Measurements from ENCODE around the gene TCF4.

TCF4 gene

DNA sequence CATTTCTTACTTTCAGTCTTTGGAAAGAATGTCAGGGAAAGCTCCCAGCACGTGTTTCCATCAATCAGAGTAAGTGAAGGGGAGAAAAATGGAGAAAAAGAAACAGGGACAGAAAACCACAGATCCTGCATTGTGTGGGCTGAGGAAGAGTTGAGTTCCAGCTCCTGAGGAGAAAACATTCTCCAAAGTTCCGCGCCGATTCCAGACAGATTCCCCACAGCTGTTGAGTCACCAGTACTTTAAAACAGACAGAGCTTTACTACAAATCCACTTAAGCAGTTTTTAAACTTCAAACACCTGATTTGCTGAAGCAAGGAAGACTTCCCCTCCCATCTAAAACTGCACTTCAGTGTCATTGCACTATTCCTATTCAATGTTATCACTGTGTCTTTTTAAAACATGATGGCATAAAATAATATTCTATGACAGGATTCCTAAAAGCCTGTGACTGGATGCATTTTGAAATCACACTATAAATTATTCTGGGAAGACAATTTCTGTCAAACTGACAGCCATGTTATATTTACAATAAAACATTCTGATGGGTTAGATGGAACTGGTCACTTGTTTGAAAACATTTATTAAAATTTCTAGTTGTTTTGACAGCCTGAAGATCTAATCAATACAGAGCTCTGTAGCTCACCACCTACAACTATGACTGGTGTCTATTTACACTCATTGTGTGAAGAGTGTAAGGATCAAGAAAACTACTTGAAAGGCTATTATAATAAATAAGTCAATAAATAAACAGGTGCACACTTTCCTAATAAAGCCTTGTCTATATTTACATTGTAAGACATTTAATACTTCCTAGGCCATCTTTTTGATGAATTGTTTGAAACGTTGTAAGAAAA lies 40.9 kb downstream of the TCF4 start:
- DNase-seq (ENCODE audit: low read depth): peak; percentile 89

DNA sequence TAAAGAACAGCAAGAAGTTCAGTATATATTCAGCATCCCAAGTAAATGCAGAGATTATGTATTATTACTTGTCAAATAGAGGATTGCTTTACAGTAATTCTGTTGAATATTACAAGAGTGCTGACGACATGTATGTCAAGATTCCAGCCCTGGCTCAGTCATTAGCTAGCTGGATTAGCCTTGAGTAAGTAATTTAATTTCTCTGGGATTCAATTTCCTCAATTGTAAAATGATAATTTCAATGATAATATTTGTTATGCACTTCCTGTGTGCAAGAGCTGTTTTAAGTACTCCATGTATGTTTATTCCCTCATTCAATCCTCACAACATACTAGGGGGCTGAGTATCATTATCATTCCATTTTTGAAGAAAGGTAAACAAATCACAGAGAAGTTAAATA lies 44.0 kb downstream of the TCF4 start:
- no peak for DNase-seq (ENCODE audit: low read depth)

DNA sequence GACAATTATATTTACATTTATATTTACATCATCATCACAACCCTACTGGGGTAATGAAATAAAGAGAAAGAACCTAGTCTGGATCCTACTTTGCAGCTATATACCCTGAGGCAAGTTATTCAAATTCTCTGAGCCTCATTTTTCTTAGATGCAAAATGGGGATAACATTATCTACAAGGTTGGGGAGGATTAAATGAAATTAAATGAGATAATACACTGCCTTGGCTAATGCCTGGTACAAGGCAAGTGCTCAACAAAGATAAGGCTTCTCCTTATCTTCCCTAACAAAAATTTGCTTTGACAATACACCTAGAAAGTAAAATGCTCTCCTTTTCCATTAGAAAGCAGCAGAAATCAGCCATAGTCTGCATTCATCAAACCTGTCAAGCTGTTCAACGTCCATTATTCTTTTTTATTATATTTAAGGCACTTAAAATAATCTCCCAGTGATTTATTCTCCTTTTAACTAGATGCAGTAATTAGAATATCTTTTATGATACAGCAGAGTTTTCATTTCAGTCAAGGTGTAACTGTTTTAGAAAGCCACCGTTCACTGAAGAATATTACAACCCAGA lies 44.8 kb downstream of the TCF4 start:
- no peak for DNase-seq (ENCODE audit: low read depth)

DNA sequence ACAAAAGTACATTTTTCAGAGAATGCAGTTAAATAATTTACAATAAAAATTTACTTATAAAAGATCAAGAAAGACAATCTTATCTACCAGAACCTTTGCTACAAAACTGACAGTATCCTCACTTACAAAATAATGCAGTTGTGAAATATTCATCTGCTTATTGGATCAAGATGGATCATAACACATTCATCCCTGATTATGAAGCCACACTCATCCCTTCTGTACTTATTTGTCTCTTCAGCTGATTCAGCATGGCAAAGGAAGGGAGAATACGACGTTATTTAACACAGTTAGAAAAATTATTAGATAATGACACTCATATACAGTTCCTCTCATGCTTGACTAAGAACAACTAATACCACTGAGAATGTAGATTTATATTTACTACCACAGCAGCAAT lies 46.4 kb downstream of the TCF4 start:
- peak; percentile 45 for DNase-seq (ENCODE audit: low read depth)

DNA sequence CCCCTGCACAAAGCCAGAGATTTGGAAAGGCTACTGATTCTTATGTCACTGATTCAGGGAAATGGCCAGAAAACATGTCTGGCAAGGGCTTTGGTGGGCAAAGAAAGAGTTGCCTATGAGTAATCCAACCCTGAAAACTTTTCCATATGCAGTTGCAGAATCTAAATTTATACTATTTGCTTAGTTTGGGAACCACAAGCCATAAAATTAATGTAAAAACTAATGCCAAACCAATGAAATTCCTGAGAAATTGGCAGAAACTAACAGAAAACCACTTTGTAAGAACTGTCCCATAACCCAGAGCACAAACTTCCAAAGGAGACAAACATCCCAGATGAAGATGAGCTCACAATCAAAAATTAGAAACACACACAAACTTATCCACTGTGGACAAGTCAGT lies 48.8 kb downstream of the TCF4 start:
- DNase-seq (ENCODE audit: low read depth): no peak

DNA sequence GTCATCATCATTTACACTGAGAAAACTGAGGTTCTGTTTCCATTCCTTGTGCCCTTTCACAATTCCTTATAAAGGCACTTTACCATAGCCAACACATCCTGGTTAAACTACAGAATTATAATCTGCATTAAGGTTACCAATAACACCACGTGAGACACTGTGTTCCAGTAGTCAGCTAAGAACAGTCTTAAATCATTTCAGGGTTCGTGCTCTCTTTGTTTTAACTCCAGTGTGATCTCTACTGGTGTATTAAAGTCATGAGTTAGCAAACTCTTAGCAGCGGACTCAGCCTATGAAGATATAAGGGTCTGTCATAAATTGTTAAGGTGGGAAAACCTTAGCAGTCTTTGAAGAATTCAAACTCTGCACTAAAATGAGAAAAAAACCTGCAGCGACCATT lies 53.0 kb downstream of the TCF4 start:
- peak; percentile 37 for DNase-seq (ENCODE audit: low read depth)

DNA sequence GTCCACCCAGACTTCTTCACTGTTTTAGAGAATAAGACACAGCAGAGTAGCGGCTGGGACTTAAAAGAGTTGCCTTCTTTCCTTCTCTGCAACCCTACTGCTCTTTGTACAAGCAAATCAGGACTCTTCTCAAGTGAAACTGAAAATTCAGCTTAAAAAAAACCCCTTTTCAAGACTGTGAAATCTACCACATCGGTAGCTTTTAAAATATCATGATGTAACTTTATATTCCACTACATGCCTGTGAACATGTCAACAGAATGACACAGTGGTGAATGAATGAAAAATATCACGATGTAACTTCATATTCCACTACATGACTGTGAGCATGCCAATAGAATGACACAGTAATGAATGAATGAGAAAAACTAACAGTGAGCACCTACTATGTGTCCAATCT lies 53.4 kb downstream of the TCF4 start:
- DNase-seq (ENCODE audit: low read depth): peak; percentile 13

DNA sequence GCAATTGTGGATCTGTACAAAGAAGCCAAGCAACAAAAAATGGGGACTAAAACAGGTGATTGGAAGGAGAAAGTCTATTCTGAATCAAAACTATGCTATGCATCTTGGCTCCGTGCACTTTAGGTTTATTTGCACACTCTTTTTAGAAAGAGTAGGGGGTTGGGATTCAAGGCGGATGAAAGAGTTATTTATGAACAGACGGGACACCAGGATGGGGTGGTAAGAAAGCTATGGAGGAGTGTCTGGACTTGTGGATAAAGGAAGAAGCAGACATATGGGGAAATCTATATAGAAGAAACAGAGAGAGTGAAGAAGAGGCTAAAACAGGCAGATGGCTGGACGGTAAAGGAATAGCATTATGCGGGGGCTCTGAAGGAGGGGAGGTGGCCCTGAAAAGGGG lies 57.8 kb downstream of the TCF4 start:
- DNase-seq (ENCODE audit: low read depth): no peak

DNA sequence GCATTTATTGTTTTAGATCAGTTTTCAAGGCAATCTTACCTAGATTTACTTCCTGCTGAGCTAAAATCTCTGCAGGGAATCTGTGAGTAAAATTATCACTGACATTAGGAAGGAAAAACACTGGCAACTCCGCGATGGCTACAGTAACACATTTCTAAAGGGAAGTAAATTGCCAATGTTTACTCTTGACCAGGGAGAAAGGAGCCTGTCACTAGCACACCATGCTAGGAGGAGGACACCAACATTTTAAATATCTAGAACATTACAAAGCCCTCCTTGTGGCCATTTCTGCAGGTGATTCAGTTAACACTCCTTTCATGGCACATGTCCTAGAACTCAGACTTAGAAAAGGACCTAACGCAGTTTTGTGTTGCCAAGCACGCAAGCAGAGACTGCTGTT lies 58.4 kb downstream of the TCF4 start:
- no peak for DNase-seq (ENCODE audit: low read depth)

DNA sequence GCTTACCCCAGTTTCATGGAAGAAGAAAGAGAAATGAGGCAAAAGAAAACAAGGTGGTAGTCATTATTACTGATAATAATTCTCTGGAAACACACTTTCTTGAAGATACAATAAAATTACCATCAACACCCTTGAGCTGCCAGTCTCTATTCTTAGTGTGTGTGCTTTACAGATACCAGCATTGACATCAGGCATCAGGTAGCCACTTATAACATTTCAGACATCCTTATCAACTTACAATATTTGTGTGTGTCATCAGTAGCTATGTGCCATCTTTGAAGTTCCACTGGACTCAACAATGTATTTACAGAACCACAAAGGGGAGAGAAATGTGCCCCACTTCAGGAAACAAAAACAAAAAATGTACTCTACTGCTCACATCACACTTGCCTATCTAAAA lies 62.1 kb downstream of the TCF4 start:
- no peak for DNase-seq (ENCODE audit: low read depth)

DNA sequence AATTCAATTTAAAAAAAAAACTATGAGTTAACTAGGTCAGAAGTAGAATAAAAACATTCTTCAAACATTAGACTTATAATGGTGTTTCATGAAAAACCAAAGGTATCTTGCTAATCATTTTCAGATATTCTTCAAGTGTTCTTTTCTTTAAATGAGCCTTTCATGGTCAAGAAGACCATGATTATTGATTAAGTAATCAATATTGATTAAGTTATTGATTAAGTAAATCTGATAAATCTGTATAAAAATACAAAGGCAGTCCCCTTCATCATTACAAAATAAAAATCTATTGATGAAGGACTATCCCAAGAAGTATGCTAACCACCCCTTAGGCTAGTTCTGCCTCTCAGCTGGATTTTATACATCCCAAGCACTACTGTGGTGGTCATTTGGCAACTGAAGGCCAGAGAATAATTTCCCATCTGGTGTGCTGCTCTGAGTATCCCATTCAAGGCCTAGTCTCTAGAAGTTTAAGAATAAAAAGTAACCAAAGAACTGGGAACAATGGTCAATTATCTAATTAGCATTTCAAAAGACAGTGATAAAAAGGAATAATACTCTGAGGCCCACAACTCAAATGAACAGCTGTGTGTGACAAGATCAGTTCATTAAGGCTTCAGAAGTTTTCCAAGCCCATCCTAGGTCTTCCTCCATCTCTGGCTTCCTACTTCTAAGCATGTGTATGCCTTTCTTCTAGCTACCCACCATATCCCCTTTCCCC lies 63.5 kb downstream of the TCF4 start:
- DNase-seq (ENCODE audit: low read depth): no peak

DNA sequence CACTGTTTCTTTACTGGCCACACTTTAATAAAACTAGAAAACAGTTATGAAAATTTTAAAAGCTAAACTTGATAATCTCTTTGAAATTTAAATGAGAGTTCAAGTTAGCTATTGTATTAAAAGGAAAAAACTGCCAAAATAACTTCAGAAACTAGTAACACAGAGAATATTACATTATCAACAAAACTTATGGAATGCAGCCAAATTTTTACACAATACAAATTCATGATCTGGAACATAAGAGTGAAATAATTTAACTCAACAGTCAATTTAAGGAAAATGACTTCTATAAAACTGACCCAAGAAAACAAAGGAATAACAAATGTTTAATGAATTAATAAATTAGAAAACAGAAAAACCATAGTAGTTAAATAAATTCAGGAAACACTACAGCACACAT lies 65.0 kb downstream of the TCF4 start:
- no peak for DNase-seq (ENCODE audit: low read depth)

DNA sequence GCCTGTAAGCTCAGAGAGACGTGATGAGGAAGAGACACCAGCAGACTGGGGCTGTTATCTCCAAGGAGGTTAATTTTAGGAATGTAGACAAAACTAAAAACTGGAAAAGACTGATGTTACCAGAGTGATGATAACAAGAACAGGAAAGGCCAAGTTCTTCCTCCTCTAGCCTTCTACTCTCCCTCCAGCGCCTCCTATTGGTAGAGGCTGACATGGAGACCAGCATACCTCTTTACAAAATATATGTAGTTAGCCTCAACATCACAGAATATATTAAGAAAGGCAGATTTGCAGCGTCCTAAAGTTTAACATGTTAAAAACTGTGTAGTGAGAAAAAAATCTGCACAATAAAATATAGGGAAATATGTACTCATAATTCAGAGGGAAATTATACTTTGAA lies 66.0 kb downstream of the TCF4 start:
- DNase-seq (ENCODE audit: low read depth): peak; percentile 40

DNA sequence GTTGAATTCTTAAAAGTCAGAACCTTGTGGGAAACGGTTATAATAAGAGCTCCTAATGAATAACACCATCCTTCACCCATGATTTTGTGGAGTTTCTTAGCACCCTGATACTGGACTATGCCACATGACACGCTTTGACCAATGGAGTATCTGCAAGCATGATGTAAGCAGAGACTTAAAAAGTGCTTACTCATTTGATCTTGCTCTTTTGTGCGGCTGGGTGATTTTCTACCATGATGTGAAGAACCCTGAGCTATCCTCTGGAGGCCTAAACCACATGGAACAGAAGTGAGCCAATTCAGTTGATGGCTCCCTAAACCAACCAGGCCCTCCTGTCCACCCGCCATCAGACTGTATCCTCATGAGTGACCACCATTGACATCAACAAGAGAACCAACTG lies 70.9 kb downstream of the TCF4 start:
- no peak for DNase-seq (ENCODE audit: low read depth)

DNA sequence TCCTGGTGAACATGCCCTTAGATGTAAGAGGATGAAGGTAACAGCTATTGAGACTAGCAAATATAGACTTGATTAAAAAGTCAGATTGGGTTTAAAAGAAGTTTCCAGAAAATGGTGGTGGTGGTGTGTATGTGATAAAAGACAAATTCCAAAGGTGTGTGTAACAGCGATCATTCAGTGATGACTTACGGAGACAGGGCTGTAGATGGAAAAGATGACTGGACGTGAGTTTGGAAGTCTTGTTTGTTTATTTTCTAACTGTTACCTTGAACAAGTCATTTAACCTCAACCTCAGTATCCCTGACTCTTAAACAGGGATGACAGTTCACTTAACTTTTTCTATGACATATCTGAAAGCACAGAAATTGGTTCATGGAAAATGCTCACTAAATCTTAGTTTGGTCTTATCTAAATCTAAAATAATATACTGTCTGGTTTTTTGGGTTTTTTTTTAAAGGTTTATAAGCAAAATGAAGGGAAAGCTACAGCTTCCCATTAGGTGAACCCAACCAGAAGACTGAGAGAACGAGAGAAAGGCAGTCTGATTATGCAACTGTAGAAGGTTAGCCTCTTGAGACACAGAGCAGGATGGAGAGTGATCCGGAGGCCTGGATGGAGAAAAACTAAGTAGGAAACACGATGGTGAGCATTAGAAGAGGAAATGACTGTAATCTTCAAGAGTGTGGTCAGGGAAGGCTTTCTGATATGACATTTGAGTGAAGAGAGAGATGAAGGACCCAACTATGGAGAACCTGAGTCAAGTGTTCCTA lies 71.9 kb downstream of the TCF4 start:
- DNase-seq (ENCODE audit: low read depth): peak; percentile 73

DNA sequence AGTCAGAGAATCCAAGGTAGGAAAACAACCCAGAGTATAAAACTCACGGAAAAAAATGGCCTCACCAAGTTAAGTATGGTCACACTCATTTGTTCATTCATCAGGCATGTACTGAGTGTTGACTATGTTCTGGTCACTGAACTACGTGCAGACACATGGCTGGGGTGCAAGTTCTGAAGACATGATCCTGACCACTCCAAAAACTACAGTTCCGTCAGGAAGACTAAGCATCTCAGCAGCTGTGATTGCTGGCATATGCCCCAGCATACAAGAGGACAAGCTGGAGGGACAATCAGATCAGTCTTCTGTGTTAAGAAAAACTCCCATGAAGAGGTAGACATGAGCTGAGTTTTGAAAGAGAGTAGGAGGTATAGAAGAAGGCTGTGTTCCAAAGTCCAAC lies 72.8 kb downstream of the TCF4 start:
- no peak for DNase-seq (ENCODE audit: low read depth)

DNA sequence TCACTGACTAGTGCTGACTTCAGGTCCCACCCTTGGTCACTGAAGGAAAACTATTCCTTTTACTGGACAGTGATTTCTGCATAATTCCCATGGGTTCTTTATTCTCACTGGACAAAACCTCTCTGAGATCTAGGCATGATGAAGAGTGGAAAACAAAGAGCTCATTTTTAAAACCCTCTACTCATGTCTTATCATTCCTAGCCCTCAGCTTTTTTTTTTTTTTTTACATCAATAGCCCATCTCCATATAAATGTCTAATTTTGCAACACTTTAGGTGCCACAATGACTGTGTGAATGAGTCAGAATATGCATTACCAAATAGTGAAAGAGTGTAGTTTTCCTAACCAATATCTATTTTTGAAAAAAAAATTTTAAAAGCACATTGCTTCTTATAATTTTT lies 74.8 kb downstream of the TCF4 start:
- DNase-seq (ENCODE audit: low read depth): peak; percentile 42

DNA sequence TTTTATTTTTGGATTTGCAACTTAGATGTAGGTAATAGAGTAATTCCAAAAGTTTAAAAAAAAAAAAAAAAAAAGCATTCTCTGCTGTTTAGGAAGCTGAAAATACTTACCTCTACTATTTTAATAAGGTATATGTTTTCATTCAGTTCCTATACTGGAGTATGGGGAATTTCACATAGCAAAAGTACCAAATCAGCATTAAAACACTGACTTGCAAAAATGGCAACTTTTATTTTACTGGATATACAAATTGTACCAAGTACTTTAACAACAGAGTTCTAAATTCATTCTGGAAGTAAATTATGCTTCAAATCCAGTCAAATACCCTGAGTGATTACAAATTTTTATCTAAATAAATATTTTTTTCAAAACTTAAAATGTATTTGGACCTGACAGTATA lies 76.7 kb downstream of the TCF4 start:
- DNase-seq (ENCODE audit: low read depth): no peak

DNA sequence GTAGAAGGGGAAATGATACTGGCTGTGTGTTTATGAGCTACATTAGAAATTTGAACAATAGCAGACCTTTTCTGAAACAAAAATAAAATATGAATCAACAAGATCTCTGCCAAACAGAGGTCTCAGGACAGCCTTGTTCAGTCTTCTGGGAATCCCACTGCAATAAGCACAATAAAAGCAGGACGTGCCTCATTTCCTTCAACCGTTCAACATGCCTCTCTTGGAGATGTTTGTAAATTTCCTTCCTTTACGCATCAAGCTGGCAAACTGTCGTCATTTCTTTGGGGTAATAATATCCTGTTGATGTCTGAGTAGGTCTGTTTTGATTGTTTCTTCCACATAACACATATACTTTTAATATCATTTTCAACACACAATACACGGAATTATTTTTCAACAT lies 77.2 kb downstream of the TCF4 start:
- DNase-seq (ENCODE audit: low read depth): peak; percentile 73

DNA sequence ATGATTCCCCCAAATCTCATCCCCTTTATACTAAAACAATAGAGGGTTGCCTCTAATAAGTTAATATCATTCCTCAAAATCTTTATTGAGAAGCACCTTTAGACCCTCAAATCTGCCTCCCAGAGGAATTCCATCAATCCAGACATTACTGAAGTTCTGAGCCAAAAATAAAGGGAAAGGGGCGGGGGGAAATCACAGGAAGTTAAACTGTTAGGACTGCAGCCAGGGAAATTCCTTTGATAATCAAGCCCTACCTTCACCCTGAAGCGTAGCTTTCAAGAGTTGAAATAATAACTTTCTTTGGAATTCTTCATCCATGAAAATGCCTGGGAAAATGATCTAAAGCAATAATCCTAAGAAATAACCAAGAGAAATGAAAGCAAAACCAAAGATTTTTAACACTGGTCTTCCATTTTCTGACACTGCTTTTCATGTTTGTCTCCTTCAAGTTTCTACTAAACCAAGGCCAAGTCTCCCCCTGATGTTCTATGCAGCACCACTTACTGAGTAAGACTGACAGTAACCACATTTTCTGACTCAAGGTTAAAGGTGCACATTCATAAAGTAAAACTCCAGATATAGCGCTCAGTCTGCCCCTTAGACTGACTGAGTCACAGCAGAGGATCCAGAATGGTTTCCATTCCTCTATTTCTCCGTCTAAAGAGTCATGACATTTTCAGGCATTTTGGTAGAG lies 78.2 kb downstream of the TCF4 start:
- DNase-seq (ENCODE audit: low read depth): peak; percentile 97

DNA sequence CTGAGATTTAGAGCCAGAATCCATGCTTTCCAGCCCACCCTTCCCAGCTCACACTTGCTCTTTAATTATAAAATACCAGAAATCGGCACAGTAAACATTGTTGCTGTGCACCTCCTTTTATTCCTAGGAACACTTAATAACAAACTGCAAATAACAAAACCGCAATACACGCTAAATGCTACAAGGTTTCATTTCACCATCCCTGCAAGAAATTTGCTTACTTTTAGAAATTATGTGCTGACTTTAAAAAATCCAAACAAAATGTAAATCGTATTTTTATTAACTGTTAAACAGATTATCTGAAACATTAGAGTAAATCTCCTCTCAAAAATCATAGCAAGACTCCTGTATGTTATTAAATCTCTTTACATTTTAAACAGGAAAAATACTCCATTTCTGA lies 79.3 kb downstream of the TCF4 start:
- no peak for DNase-seq (ENCODE audit: low read depth)

DNA sequence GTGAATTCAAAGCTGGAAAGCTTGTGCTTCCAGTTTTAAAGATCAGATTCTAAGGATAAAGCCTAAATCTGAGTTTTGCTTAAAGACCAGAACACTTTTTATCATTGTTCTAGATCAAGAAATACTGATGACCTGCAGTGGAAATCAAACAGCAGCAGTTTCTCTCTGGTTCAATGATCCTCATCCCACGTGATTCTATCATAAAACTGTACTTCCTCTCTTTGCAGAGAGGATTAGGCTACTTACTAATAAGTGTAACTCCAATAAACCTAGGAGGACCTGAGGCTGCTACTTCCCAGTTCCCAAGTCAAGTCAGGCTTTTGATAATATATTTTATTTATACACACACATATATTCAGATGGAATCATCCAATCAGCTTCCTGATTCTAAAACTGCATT lies 81.9 kb downstream of the TCF4 start:
- DNase-seq (ENCODE audit: low read depth): no peak

Data from amniotic epithelial cell (primary cell).